SJSA1 (cell line): ENCODE data around the gene CTDP1. TPM values are rescaled to one million over a fixed set of nuclear protein-coding genes. Genes with fewer than 3 reads are reported as not detected.

Source experiments
- DNase-seq, 2 experiments: peaks; one replicate each; pipeline ENCODE4 v3.0.0-alpha.2; 2015 to 2020; ENCODE audit warnings: low spot score in 2 of 2, low read depth in 1 of 2
- H3K27ac ChIP-seq: fragments of 250-450 bp; sonication (Bioruptor Pico); 2 replicates; pipeline ENCODE4 v1.5.1; 2020; ENCODE audit warnings: mild to moderate bottlenecking, moderate library complexity
- H3K27me3 ChIP-seq: fragments of 250-450 bp; sonication (Bioruptor Pico); replicated peaks from 2 replicates; pipeline ENCODE4 v1.5.1; 2020; ENCODE audit warnings: mild to moderate bottlenecking, moderate library complexity
- H3K36me3 ChIP-seq: fragments of 250-450 bp; sonication (Bioruptor Pico); 2 replicates; pipeline ENCODE4 v1.5.1; 2020; ENCODE audit warnings: mild to moderate bottlenecking
- H3K4me1 ChIP-seq: fragments of 250-450 bp; sonication (Bioruptor Pico); replicated peaks from 2 replicates; pipeline ENCODE4 v1.6.1; 2021; ENCODE audit warnings: mild to moderate bottlenecking
- H3K4me3 ChIP-seq: fragments of 250-450 bp; sonication (Bioruptor Pico); 2 replicates; pipeline ENCODE4 v1.5.1; 2020; ENCODE audit warnings: mild to moderate bottlenecking
- H3K9me3 ChIP-seq: fragments of 250-450 bp; sonication (Bioruptor Pico); replicated peaks from 2 replicates; pipeline ENCODE4 v1.5.1; 2020; ENCODE audit warnings: mild to moderate bottlenecking
- total RNA-seq: library from RNA; depleted of rRNA; stranded (reverse); fragments of >200 nt; shearing (Covaris generic); gene quantifications from 2 replicates; pipeline ENCODE4 v1.2.3, GENCODE V29; 2014

CTDP1 gene
- total RNA-seq, 1 experiment from 2014 or later = 23.0 TPM

GRCh38 chr18:79756826-79757225 is 77.2 kb downstream of the CTDP1 start:
- Histone ChIP-seq H3K27me3 (peaks cover 5% of the 10 kb centered on the region; the same call in 1 of the 2 replicates), H3K4me3 (no peak overlapping the region), H3K36me3 (peaks cover 23% of the 10 kb centered on the region), H3K9me3 (no peaks in the 10 kb centered on the region), H3K4me1 (0 out of 2 replicates have a peak, but pooled peaks cover 3% of the 10 kb centered on the region), H3K27ac (no peak overlapping the region)
- no peak for DNase-seq

GRCh38 chr18:79760348-79760747 is 80.7 kb downstream of the CTDP1 start:
- Histone ChIP-seq H3K4me3 (no peak overlapping the region), H3K9me3 (no peaks in the 10 kb centered on the region; the same call in 1 of the 2 replicates), H3K4me1 (0 out of 2 replicates have a peak, but pooled peaks cover 3% of the 10 kb centered on the region), H3K27ac (no peak overlapping the region), H3K27me3 (peaks cover 5% of the 10 kb centered on the region; the same call in 1 of the 2 replicates), H3K36me3 (peaks cover 3% of the 10 kb centered on the region; the same call in 1 of the 2 replicates)
- DNase-seq = no peak

GRCh38 chr18:79760881-79761280 is 81.3 kb downstream of the CTDP1 start:
- Histone ChIP-seq H3K27ac (no peak overlapping the region), H3K9me3 (no peaks in the 10 kb centered on the region; the same call in 1 of the 2 replicates), H3K27me3 (peaks cover 5% of the 10 kb centered on the region; the same call in 1 of the 2 replicates), H3K36me3 (0 out of 2 replicates have a peak, but pooled peaks cover 2% of the 10 kb centered on the region), H3K4me1 (0 out of 2 replicates have a peak, but pooled peaks cover 3% of the 10 kb centered on the region), H3K4me3 (no peak overlapping the region)
- DNase-seq = no peak

- Histone ChIP-seq H3K4me1 (no peaks in the 10 kb centered on the region), H3K27ac (no peak overlapping the region), H3K27me3 (peaks cover 2% of the 10 kb centered on the region), H3K36me3 (no peaks in the 10 kb centered on the region), H3K9me3 (no peaks in the 10 kb centered on the region; the same call in 1 of the 2 replicates), H3K4me3 (no peak overlapping the region)
- DNase-seq = no peak
These were observed 83.8 kb downstream of the CTDP1 start for GRCh38 chr18:79763407-79763806.

- H3K9me3 ChIP-seq = no peaks in the 10 kb centered on the region; the same call in 1 of the 2 replicates
- no peaks in the 10 kb centered on the region for H3K4me1 ChIP-seq
- no peak overlapping the region for H3K27ac ChIP-seq
- no peak for DNase-seq
- H3K27me3 ChIP-seq = no peaks in the 10 kb centered on the region; the same call in 1 of the 2 replicates
- H3K4me3 ChIP-seq = no peak overlapping the region
- H3K36me3 ChIP-seq = no peaks in the 10 kb centered on the region
These were observed 84.5 kb downstream of the CTDP1 start for GRCh38 chr18:79764131-79764530.

GRCh38 chr18:79765491-79766245 is 86.1 kb downstream of the CTDP1 start:
- Histone ChIP-seq H3K27me3 (no peaks in the 10 kb centered on the region; the same call in 1 of the 2 replicates), H3K4me1 (no peaks in the 10 kb centered on the region), H3K9me3 (no peaks in the 10 kb centered on the region; the same call in 1 of the 2 replicates), H3K27ac (no peak overlapping the region), H3K4me3 (no peak overlapping the region), H3K36me3 (no peaks in the 10 kb centered on the region)
- DNase-seq = no peak

- Histone ChIP-seq H3K9me3 (no peaks in the 10 kb centered on the region; the same call in 1 of the 2 replicates), H3K4me1 (no peaks in the 10 kb centered on the region), H3K4me3 (no peak overlapping the region), H3K27ac (no peak overlapping the region), H3K27me3 (no peaks in the 10 kb centered on the region; the same call in 1 of the 2 replicates), H3K36me3 (no peaks in the 10 kb centered on the region)
- no peak for DNase-seq
These were observed 86.7 kb downstream of the CTDP1 start for GRCh38 chr18:79766308-79766707.

- Histone ChIP-seq H3K4me1 (no peaks in the 10 kb centered on the region), H3K27ac (no peak overlapping the region), H3K9me3 (no peaks in the 10 kb centered on the region), H3K36me3 (no peaks in the 10 kb centered on the region), H3K27me3 (peaks cover 7% of the 10 kb centered on the region; the same call in 1 of the 2 replicates), H3K4me3 (no peak overlapping the region)
- DNase-seq = no peak
These were observed 89.1 kb downstream of the CTDP1 start for GRCh38 chr18:79768745-79769144.

- Histone ChIP-seq H3K4me1 (no peaks in the 10 kb centered on the region), H3K4me3 (no peak overlapping the region), H3K27me3 (peaks cover 7% of the 10 kb centered on the region; the same call in 1 of the 2 replicates), H3K36me3 (no peaks in the 10 kb centered on the region), H3K27ac (no peak overlapping the region), H3K9me3 (no peaks in the 10 kb centered on the region)
- DNase-seq = no peak
These were observed 90.3 kb downstream of the CTDP1 start for GRCh38 chr18:79769698-79770500.

GRCh38 chr18:79770501-79770815 is 90.9 kb downstream of the CTDP1 start:
- Histone ChIP-seq H3K27ac (no peak overlapping the region), H3K9me3 (no peaks in the 10 kb centered on the region), H3K4me1 (no peaks in the 10 kb centered on the region), H3K36me3 (no peaks in the 10 kb centered on the region), H3K4me3 (no peak overlapping the region), H3K27me3 (peaks cover 7% of the 10 kb centered on the region; the same call in 1 of the 2 replicates)
- DNase-seq = no peak

GRCh38 chr18:79770826-79771225 is 91.2 kb downstream of the CTDP1 start:
- no peaks in the 10 kb centered on the region for H3K36me3 ChIP-seq
- no peak for DNase-seq
- peaks cover 9% of the 10 kb centered on the region; the same call in 1 of the 2 replicates for H3K27me3 ChIP-seq
- no peaks in the 10 kb centered on the region for H3K4me1 ChIP-seq
- H3K9me3 ChIP-seq = no peaks in the 10 kb centered on the region
- no peak overlapping the region for H3K27ac ChIP-seq
- no peak overlapping the region for H3K4me3 ChIP-seq

GRCh38 chr18:79771446-79772107 is 92.0 kb downstream of the CTDP1 start:
- no peak for DNase-seq
- Histone ChIP-seq H3K4me1 (no peaks in the 10 kb centered on the region), H3K27me3 (peaks cover 9% of the 10 kb centered on the region; the same call in 1 of the 2 replicates), H3K36me3 (no peaks in the 10 kb centered on the region), H3K9me3 (no peaks in the 10 kb centered on the region), H3K27ac (no peak overlapping the region), H3K4me3 (no peak overlapping the region)

- no peak for DNase-seq
- H3K9me3 ChIP-seq = no peaks in the 10 kb centered on the region
- H3K4me3 ChIP-seq = no peak overlapping the region
- H3K27ac ChIP-seq = no peak overlapping the region
- no peaks in the 10 kb centered on the region for H3K36me3 ChIP-seq
- no peaks in the 10 kb centered on the region for H3K4me1 ChIP-seq
- peaks cover 9% of the 10 kb centered on the region; the same call in 1 of the 2 replicates for H3K27me3 ChIP-seq
These were observed 92.7 kb downstream of the CTDP1 start for GRCh38 chr18:79772108-79772864.
